Thoracic aorta (tissue), 2 donors: Measurements from ENCODE around the gene OPRL1. TPM values are rescaled to one million over a fixed set of nuclear protein-coding genes. Genes with fewer than 3 reads are reported as not detected.
"Not testable (repeated sequence)": the region's sequence is repeated elsewhere in the genome, so short reads cannot be mapped to it uniquely, and the experiment has no call there.

Experiments used
- ATAC-seq: fragments of 150-250 bp; one replicate; pipeline ENCODE4 v1.8.0; 2017; ENCODE audit warnings: low read depth; ENCODE audit not compliant: insufficient number of reproducible peaks, low FRiP score
- DNase-seq: peaks from one replicate; pipeline ENCODE4 v3.0.0-alpha.2; 2020; ENCODE audit warnings: low spot score
- H3K27ac ChIP-seq, 2 donors: fragments of 200-600 bp; sonication (generic); 1 replicate in 1 of 2; 2 replicates in 1 of 2; pipeline ENCODE4 v1.5.1; 2016; ENCODE audit warnings: mild to moderate bottlenecking in 2 of 2, moderate library complexity in 2 of 2
- H3K27me3 ChIP-seq: fragments of 200-600 bp; sonication (generic); replicated peaks from 2 replicates; pipeline ENCODE4 v1.6.0; 2016; ENCODE audit warnings: mild to moderate bottlenecking; ENCODE audit not compliant: insufficient read depth
- H3K36me3 ChIP-seq: fragments of 200-600 bp; sonication (generic); one replicate; pipeline ENCODE4 v1.5.1; 2016
- H3K4me1 ChIP-seq, 2 donors: fragments of 200-600 bp; sonication (generic); 1 replicate in 1 of 2; 2 replicates in 1 of 2; pipeline versions ENCODE4 v1.5.1 to v1.6.0; 2016; ENCODE audit warnings: low read depth in 2 of 2, mild to moderate bottlenecking in 1 of 2; ENCODE audit not compliant: control insufficient read depth in 1 of 2
- H3K4me3 ChIP-seq: fragments of 200-600 bp; sonication (generic); 2 replicates; pipeline ENCODE4 v1.5.1; 2016; ENCODE audit warnings: mild to moderate bottlenecking
- H3K9me3 ChIP-seq: fragments of 200-600 bp; sonication (generic); 2 replicates; pipeline ENCODE4 v1.5.1; 2016
- total RNA-seq, 2 donors: library from RNA; depleted of rRNA; stranded (reverse); fragments of >200 nt; gene quantifications; one replicate each; pipeline versions ENCODE4 v1.1.0 to v1.2.3, GENCODE V29; 2016
- TF ChIP-seq, protein P1 (sequence below): fragments of 200-600 bp; sonication (generic); IDR thresholded peaks from one replicate; pipeline ENCODE4 v1.5.1; 2019; ENCODE audit warnings: antibody characterized with exemption

OPRL1 gene
- total RNA-seq, 2 donors from 2014 or later = 1.1 to 3.2 TPM

DNA sequence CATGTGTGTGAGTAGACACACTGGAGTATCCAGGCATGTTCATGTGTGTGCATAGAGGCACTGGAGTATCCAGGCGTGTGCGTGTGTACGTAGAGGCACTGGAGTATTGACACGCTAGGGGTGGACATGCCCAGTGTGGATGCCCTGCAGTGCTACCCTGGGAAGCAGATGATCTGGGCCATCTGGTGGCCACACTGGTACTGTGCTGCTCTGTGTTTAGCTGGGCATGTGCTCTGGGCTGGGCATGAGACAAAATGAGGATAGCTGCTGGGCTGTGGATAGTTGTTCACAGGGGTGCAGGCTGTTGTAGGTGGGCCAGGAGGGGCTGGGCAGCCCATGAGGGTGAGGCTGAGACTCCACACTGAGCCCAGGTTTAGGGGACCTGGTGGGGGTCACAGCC is 51.5 kb downstream of the OPRL1 start:
- TF ChIP-seq, protein P1, sequence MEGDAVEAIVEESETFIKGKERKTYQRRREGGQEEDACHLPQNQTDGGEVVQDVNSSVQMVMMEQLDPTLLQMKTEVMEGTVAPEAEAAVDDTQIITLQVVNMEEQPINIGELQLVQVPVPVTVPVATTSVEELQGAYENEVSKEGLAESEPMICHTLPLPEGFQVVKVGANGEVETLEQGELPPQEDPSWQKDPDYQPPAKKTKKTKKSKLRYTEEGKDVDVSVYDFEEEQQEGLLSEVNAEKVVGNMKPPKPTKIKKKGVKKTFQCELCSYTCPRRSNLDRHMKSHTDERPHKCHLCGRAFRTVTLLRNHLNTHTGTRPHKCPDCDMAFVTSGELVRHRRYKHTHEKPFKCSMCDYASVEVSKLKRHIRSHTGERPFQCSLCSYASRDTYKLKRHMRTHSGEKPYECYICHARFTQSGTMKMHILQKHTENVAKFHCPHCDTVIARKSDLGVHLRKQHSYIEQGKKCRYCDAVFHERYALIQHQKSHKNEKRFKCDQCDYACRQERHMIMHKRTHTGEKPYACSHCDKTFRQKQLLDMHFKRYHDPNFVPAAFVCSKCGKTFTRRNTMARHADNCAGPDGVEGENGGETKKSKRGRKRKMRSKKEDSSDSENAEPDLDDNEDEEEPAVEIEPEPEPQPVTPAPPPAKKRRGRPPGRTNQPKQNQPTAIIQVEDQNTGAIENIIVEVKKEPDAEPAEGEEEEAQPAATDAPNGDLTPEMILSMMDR = no peak
- DNase-seq = no peak

DNA sequence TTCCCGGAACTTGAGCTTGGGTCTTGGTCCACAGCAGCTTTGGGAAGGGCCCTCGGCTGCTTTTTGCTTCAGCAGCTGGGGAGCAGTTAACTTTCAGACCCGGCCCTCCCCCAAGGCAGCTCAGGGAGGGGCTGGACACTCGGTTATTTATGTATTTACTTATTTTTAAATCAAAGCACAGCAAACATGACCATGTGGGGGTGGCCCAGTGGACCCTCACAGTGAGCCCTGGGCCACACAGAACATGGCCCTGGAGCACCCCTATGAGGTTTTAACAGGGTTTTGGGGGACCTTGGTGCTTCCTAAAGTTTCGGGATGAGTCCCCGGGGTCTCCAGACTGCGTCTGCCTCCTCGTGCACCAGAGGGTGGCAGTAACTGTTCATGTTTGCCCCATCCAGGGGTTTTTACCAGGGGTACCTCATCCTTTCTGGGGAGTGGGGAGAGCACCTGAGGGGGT is 54.1 kb downstream of the OPRL1 start:
- DNase-seq (no peak), ATAC-seq (no peak)
- no peaks in the 10 kb centered on the region for H3K9me3 ChIP-seq

More for the DNA sequence above, 51.5 kb downstream of the OPRL1 start:
- Histone ChIP-seq H3K27me3 (no peaks in the 10 kb centered on the region), H3K36me3 (no peaks in the 10 kb centered on the region), H3K27ac (no peak overlapping the region), H3K4me1 (no peaks in the 10 kb centered on the region), H3K9me3 (no peaks in the 10 kb centered on the region), H3K4me3 (no peak overlapping the region)
- ATAC-seq = no peak

DNA sequence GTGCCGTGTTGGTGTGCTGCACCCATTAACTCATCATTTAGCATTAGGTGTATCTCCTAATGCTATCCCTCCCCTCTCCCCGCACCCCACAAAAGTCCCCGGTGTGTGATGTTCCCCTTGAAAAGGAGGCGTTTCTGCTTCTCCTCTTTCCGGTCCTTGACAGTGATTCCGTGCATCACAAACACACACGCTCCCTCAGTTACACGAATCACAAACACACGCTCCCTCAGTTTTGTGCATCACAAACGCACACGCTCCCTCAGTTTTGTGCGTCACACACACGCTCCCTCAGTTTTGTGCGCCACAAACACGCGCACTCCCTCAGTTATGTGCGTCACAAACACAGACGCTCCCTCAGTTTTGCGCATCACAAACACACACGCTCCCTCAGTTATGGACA is 54.9 kb downstream of the OPRL1 start:
- not testable (repeated sequence) for H3K27me3 ChIP-seq, H3K4me3 ChIP-seq, H3K4me1 ChIP-seq, DNase-seq, H3K36me3 ChIP-seq, H3K9me3 ChIP-seq, H3K27ac ChIP-seq, ATAC-seq

More for the DNA sequence above, 54.1 kb downstream of the OPRL1 start:
- TF ChIP-seq, protein P1 = no peak
- no peaks in the 10 kb centered on the region for H3K27me3 ChIP-seq
- H3K4me3 ChIP-seq = no peak overlapping the region
- no peak overlapping the region for H3K27ac ChIP-seq
- H3K4me1 ChIP-seq = no peaks in the 10 kb centered on the region
- H3K36me3 ChIP-seq = no peaks in the 10 kb centered on the region

DNA sequence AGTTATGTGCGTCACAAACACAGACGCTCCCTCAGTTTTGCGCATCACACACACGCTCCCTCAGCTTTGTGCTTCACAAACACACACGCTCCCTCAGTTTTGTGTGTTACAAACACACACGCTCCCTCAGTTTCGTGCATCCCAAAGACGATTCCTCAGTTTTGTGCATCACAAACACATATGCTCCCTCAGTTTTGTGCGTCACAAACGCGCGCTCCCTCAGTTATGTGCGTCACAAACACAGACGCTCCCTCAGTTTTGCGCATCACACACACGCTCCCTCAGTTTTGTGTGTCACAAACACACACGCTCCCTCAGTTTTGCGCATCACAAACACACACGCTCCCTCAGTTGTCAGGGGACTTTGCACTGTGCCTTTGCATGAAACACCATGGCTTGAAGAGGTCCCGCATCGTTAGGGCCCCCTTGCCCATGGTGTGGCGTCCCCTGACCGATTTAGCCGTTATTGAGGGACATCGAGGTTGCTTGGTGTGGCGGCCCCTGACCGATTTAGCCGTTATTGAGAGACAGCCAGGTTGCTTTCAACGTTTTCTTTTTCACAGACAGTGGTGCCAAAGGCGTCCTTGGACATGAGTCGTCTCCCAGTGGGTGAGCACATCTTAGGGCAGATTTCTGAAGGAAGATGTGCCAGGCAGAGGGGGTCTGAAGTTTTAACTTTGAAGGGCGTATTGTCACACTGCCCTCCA is 56.3 kb downstream of the OPRL1 start:
- TF ChIP-seq, protein P1 = no peak
- DNase-seq (no peak), ATAC-seq (no peak)
- H3K4me1 ChIP-seq = no peaks in the 10 kb centered on the region
- H3K36me3 ChIP-seq = no peaks in the 10 kb centered on the region
- H3K4me3 ChIP-seq = no peak overlapping the region
- no peaks in the 10 kb centered on the region for H3K27me3 ChIP-seq
- no peaks in the 10 kb centered on the region for H3K9me3 ChIP-seq
- no peak overlapping the region for H3K27ac ChIP-seq

DNA sequence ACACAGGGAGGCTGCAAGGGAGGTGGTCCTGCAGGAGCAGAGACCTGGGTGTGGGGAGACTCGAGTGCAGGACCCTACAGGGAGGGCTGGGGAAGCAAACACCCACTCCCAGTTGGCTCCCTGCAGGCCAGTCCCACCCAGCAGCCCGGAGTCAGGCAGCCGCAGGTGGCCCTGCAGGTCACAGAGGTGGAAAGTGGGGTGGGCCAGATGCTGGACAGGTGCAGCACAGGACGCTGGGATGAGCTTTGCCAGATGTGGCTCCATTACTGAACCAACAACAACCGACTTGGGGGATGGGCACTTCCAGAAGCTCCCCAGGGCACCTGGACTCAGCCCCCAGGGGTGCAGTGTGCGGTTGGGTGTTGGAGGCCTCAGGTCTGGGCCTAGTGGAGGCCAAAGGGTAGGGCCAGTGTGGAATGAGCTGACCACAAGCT is 57.7 kb downstream of the OPRL1 start:
- TF ChIP-seq, protein P1 = no peak
- Histone ChIP-seq H3K9me3 (no peaks in the 10 kb centered on the region), H3K4me3 (no peak overlapping the region), H3K27me3 (no peaks in the 10 kb centered on the region), H3K36me3 (no peaks in the 10 kb centered on the region), H3K4me1 (no peaks in the 10 kb centered on the region), H3K27ac (no peak overlapping the region)
- no peak for ATAC-seq
- DNase-seq = no peak
